Common myeloid progenitor, CD34-positive (primary cell): Measurements from ENCODE around the gene PPP4C.

ENCODE experiments used
- CTCF ChIA-PET: fragments of 350-600 bp; sonication (Branson Sonifier 250); formaldehyde crosslinking; loops from one replicate; lab custom pipeline; 2021; ENCODE audit warnings: antibody characterized with exemption; lab: Charles Lee
- POLR2A ChIA-PET: fragments of 350-600 bp; sonication (Branson Sonifier 250); formaldehyde crosslinking; loops from one replicate; lab custom pipeline; 2021; ENCODE audit warnings: antibody characterized with exemption; lab: Charles Lee
- DNase-seq, 3 donors: peaks; one replicate each; pipeline versions ENCODE4 v3.0.0 to v3.0.0-alpha.2; 2013
- H3K27ac ChIP-seq, 2 experiments: 1 replicate in 1 of 2; 2 replicates in 1 of 2; pipeline ENCODE4 v1.7.0; 2013; ENCODE audit warnings: inconsistent platforms in 2 of 2, low read length in 2 of 2, mild to moderate bottlenecking in 2 of 2, low read depth in 1 of 2, moderate library complexity in 1 of 2; ENCODE audit not compliant: severe bottlenecking in 2 of 2, insufficient read depth in 1 of 2, poor library complexity in 1 of 2
- H3K27me3 ChIP-seq, 5 experiments: replicated peaks in 2 of 5; 1 replicate in 3 of 5; 2 replicates in 2 of 5; pipeline versions ENCODE4 v1.6.1 to v1.7.0; 2013; ENCODE audit warnings: low read length in 4 of 5, mild to moderate bottlenecking in 2 of 5, moderate library complexity in 2 of 5, inconsistent platforms in 1 of 5; ENCODE audit not compliant: insufficient read depth in 5 of 5, control insufficient read depth in 4 of 5
- H3K36me3 ChIP-seq, 4 experiments: 1 replicate in 2 of 4; 2 replicates in 2 of 4; pipeline versions ENCODE4 v1.6.1 to v1.7.0; 2013; ENCODE audit warnings: low read length in 3 of 4, control low read depth in 1 of 4, mild to moderate bottlenecking in 1 of 4; ENCODE audit not compliant: control insufficient read depth in 4 of 4, insufficient read depth in 4 of 4
- H3K4me1 ChIP-seq, 4 experiments: 1 replicate in 3 of 4; 2 replicates in 1 of 4; pipeline versions ENCODE4 v1.6.1 to v1.7.1; 2013; ENCODE audit warnings: low read length in 3 of 4, mild to moderate bottlenecking in 3 of 4, control low read depth in 1 of 4, inconsistent platforms in 1 of 4, moderate library complexity in 1 of 4; ENCODE audit not compliant: control insufficient read depth in 4 of 4, insufficient read depth in 4 of 4; ENCODE audit errors: control extremely low read depth in 1 of 4
- H3K4me3 ChIP-seq, 7 experiments: 1 replicate in 4 of 7; 2 replicates in 3 of 7; pipeline versions ENCODE4 v1.5.1 to v1.7.0; 2013; ENCODE audit warnings: mild to moderate bottlenecking in 7 of 7, low read length in 6 of 7, moderate library complexity in 6 of 7, inconsistent platforms in 2 of 7, low read depth in 2 of 7, control low read depth in 1 of 7; ENCODE audit not compliant: insufficient read depth in 4 of 7, control insufficient read depth in 1 of 7; ENCODE audit errors: extremely low read depth in 1 of 7
- H3K9me3 ChIP-seq, 5 experiments: 1 replicate in 4 of 5; 2 replicates in 1 of 5; pipeline versions ENCODE4 v1.6.1 to v1.7.1; 2013; ENCODE audit warnings: low read length in 4 of 5, mild to moderate bottlenecking in 2 of 5, inconsistent platforms in 1 of 5, low read depth in 1 of 5, moderate library complexity in 1 of 5; ENCODE audit not compliant: control insufficient read depth in 4 of 5, insufficient read depth in 2 of 5; ENCODE audit errors: control extremely low read depth in 1 of 5
- WGBS: methylation state at CpG from one replicate; pipeline ENCODE4 v1.1.5; 2013; ENCODE audit not compliant: insufficient coverage; 5-methylcytosine and 5-hydroxymethylcytosine counted together

Gene PPP4C

DNA sequence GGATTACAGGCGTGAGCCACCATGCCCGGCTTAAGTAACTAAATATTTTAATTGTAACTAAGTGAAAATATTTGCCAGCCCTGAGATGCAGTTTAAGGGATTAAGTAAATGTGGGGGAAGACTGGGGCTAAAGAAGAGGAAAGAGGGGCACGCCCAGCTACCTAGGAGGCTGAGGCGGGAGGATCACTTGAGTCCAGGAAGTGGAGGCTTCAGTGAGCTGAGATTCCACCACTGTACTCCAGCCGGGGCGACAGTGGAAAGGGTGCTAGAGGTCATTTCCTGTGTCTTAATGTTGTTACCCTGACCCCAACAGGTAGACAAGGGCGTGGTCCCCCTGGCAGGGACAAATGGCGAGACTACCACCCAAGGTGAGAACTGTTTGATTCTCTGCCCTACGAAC, 7.5 kb upstream of the PPP4C start:
- H3K27ac ChIP-seq = peak overlapping the region in 1 of 2 experiments; percentile 43
- no peaks in the 10 kb centered on the region for H3K27me3 ChIP-seq
- H3K9me3 ChIP-seq = no peaks in the 10 kb centered on the region
- peaks cover 16 to 60% (median 48%) of the 10 kb centered on the region in 4 experiments for H3K36me3 ChIP-seq
- ChIA-PET POLR2A (no interaction called here), CTCF (interaction anchor here (0.6 to 19.2 kb wide), 9 partner anchors 9 to 106 kb away, joined by 3 to 235 read pairs (median 5); partner anchors contain the start of genes TBX6 and YPEL3)
- no peak for DNase-seq
- peaks cover 0 to 35% (median 33%) of the 10 kb centered on the region in 4 experiments for H3K4me1 ChIP-seq
- no peak overlapping the region for H3K4me3 ChIP-seq
- WGBS = 95% methylated on average over 7 of the region's 9 CpGs

DNA sequence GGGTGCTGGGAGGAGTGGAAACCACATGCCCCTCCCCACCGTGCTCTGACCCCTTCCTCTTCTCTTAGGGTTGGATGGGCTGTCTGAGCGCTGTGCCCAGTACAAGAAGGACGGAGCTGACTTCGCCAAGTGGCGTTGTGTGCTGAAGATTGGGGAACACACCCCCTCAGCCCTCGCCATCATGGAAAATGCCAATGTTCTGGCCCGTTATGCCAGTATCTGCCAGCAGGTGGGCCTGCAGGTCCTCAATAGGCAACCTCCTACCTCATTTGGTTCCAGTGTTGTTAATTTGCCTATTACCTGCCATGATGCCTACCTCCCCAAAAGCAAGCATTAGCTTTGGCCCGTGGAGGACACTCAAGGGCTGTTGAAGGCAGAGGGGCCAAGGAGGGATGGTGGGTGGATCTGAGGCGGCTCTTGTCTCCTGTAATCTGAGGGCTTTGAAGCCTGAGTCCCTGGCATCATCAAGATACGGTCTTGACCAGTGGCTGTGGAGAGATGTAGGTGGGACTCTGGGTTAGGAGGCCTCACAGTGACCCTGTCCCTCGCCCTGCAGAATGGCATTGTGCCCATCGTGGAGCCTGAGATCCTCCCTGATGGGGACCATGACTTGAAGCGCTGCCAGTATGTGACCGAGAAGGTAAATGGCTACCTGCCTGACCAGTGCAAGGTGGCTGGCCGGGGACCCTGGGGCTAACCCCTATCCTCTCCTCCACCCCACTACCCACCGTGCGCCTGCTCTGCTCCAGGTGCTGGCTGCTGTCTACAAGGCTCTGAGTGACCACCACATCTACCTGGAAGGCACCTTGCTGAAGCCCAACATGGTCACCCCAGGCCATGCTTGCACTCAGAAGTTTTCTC, 6.8 kb upstream of the PPP4C start:
- Histone ChIP-seq H3K4me3 (no peak overlapping the region), H3K27me3 (no peaks in the 10 kb centered on the region), H3K36me3 (peaks cover 16 to 60% (median 48%) of the 10 kb centered on the region in 4 experiments), H3K9me3 (no peaks in the 10 kb centered on the region), H3K27ac (peak overlapping the region in 1 of 2 experiments; percentile 43), H3K4me1 (peaks cover 0 to 29% (median 26%) of the 10 kb centered on the region in 4 experiments)
- CTCF ChIA-PET = interaction anchor here (0.6 to 19.2 kb wide), 8 partner anchors 9 to 28 kb away, joined by 3 to 235 read pairs (median 6); partner anchors contain the start of genes TBX6 and YPEL3
- WGBS = 92% methylated on average over 16 of the region's 17 CpGs
- POLR2A ChIA-PET = interaction anchor here (0.8 kb wide), 1 partner anchor 9 kb away, joined by 4 read pairs; no protein-coding TSS in a partner anchor
- DNase-seq = peak; percentile 70 to 83 (median 81)

DNA sequence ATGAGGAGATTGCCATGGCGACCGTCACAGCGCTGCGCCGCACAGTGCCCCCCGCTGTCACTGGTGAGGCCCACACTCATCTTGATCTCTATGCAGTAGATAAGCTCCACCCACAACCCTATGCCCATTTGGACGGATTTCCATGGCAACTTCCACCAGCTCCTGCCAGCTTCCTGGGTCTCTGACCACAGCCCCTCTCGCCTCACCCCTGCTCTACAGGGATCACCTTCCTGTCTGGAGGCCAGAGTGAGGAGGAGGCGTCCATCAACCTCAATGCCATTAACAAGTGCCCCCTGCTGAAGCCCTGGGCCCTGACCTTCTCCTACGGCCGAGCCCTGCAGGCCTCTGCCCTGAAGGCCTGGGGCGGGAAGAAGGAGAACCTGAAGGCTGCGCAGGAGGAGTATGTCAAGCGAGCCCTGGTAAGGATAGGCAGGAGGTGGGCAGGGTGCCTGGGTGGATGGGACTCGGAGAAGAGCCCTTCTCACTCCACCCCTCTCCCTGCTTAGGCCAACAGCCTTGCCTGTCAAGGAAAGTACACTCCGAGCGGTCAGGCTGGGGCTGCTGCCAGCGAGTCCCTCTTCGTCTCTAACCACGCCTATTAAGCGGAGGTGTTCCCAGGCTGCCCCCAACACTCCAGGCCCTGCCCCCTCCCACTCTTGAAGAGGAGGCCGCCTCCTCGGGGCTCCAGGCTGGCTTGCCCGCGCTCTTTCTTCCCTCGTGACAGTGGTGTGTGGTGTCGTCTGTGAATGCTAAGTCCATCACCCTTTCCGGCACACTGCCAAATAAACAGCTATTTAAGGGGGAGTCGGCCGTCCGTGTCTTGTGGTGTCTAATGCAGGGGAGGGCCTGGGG, 6.0 kb upstream of the PPP4C start:
- Histone ChIP-seq H3K36me3 (peaks cover 16 to 60% (median 48%) of the 10 kb centered on the region in 4 experiments), H3K9me3 (no peaks in the 10 kb centered on the region), H3K4me1 (peaks cover 0 to 31% (median 20%) of the 10 kb centered on the region in 4 experiments), H3K4me3 (no peak overlapping the region), H3K27me3 (no peaks in the 10 kb centered on the region), H3K27ac (peak overlapping the region in 1 of 2 experiments; percentile 47)
- POLR2A ChIA-PET = no interaction called here
- CTCF ChIA-PET = interaction anchor here (1.7 to 19.2 kb wide), 5 partner anchors 8 to 27 kb away, joined by 3 to 235 read pairs (median 8); partner anchors contain the start of genes TBX6 and YPEL3
- 96% methylated on average over 23 of the region's 31 CpGs for WGBS
- no peak for DNase-seq

DNA sequence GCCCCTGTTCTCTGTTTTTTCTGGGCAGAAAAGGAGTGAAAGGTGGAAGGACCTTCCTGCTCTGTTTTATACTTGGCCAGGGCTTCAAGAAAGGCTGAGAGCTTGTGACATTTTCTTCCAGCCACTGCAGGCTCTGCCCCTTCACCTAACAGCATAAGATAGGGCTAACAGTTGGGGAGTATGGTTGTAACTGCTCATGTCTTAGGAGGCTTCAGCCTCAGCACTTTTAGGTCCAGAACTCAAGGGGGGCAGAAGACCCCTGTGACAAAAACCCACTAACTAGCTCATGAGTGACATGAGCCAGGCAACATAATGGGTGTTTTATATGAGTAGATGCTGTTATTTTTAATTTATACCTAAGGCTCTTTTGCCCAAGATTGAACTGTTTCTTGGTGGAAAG, 5.3 kb upstream of the PPP4C start:
- no peak overlapping the region for H3K4me3 ChIP-seq

DNA sequence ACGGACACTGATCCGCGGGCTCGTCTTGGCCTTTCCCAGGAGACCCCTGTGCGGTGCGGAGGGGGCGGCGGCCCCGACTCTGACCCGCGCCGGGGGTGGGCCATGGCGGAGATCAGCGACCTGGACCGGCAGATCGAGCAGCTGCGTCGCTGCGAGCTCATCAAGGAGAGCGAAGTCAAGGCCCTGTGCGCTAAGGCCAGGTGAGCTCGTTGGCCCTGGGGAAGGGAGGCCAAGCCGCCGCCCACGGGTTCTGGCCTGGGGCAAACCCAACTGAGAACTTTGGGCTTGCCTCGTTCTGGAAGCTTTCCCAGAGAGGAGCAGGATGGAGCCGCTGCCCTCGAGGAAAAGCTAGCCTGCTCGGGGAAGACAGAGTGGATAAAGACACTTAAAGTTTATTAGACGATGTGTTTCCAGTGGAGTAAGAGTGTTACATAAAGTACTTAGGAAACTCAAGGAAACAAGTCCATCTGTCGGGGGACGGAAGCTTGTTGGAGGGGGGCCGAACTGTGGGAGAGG, 540 bp downstream of the PPP4C start:
- peak overlapping the region; percentile 79 to 91 for H3K27ac ChIP-seq
- peaks cover 10 to 51% (median 38%) of the 10 kb centered on the region in 4 experiments for H3K36me3 ChIP-seq
- peak overlapping the region; percentile 80 to 96 (median 91) for H3K4me3 ChIP-seq
- ChIA-PET CTCF (interaction anchor here (1.2 to 19.2 kb wide), 4 partner anchors 8 to 15 kb away, joined by 4 to 235 read pairs (median 6); partner anchors contain the start of genes ALDOA, TBX6 and YPEL3), POLR2A (interaction anchor here (1.9 kb wide), 2 partner anchors 10 to 16 kb away, joined by 8 to 11 read pairs; partner anchors contain the start of genes ALDOA and TBX6)
- no peaks in the 10 kb centered on the region for H3K9me3 ChIP-seq
- H3K27me3 ChIP-seq = no peaks in the 10 kb centered on the region
- H3K4me1 ChIP-seq = peaks cover 6 to 33% (median 19%) of the 10 kb centered on the region in 4 experiments
- peak in 1 of 3 donors; percentile 52 for DNase-seq
- WGBS = under 1% methylated on average over 32 of the region's 33 CpGs

More for the DNA sequence above, 5.3 kb upstream of the PPP4C start:
- Histone ChIP-seq H3K9me3 (no peaks in the 10 kb centered on the region), H3K36me3 (peaks cover 16 to 60% (median 48%) of the 10 kb centered on the region in 4 experiments), H3K27ac (peak overlapping the region in 1 of 2 experiments; percentile 47), H3K4me1 (peaks cover 0 to 37% (median 19%) of the 10 kb centered on the region in 4 experiments), H3K27me3 (no peaks in the 10 kb centered on the region)
- ChIA-PET POLR2A (no interaction called here), CTCF (interaction anchor here (3.2 to 19.2 kb wide), 2 partner anchors 11 to 21 kb away, joined by 9 to 235 read pairs; partner anchors contain the start of genes TBX6 and YPEL3)
- no peak for DNase-seq

DNA sequence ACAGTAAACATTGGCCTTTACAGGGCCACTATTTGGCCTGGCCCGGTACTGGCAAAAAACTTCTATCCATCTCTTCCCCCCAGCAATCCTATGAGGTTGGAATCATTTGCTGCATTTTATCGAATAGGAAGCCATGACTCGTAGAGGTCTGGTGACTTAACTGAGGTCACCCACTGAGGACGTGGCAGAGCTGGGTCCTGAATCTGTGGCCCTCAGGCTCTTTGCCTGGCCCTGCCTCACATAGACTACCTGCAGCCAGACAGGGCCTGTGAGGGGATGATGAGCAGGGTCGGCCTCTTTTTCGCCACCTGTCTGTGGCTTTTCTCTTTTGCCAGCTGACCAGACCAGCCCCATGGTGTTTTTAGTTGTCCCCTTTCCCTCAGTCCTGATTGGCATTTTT, 1.9 kb downstream of the PPP4C start:
- WGBS = 95% methylated on average over 6 of the region's 6 CpGs
- no peaks in the 10 kb centered on the region for H3K9me3 ChIP-seq
- DNase-seq = no peak
- POLR2A ChIA-PET = interaction anchor here (1.0 to 1.9 kb wide), 2 partner anchors 9 to 12 kb away, joined by 4 to 8 read pairs; partner anchors contain the start of gene ALDOA
- H3K4me1 ChIP-seq = peaks cover 6 to 33% (median 19%) of the 10 kb centered on the region in 4 experiments
- CTCF ChIA-PET = interaction anchor here (1.5 to 19.2 kb wide), 3 partner anchors 9 to 14 kb away, joined by 5 to 235 read pairs (median 8); partner anchors contain the start of genes ALDOA, TBX6 and YPEL3
- H3K36me3 ChIP-seq = peaks cover 5 to 49% (median 38%) of the 10 kb centered on the region in 4 experiments
- H3K4me3 ChIP-seq = peak overlapping the region in 2 of 7 experiments; percentile 5 to 94
- H3K27me3 ChIP-seq = no peaks in the 10 kb centered on the region
- H3K27ac ChIP-seq = peak overlapping the region; percentile 9 to 91
